Ovary (tissue), 9 donors: ENCODE measurements around the gene FARSA. TPM values are rescaled to one million over a fixed set of nuclear protein-coding genes. Genes with fewer than 3 reads are reported as not detected.

ENCODE experiments used
- DNase-seq, 5 donors: peaks; one replicate each; pipeline ENCODE4 v3.0.0-alpha.2; 2019 to 2020
- H3K27ac ChIP-seq, 2 donors: fragments of 200-600 bp; one replicate each; pipeline versions ENCODE4 v1.5.1 to v1.8.0; 2019 to 2022
- H3K27me3 ChIP-seq: fragments of 200-600 bp; one replicate; pipeline ENCODE4 v1.8.0; 2022
- H3K36me3 ChIP-seq: fragments of 200-600 bp; sonication (generic); one replicate; pipeline ENCODE4 v1.5.1; 2019
- H3K4me1 ChIP-seq: one replicate; pipeline ENCODE4 v1.8.1; 2013; ENCODE audit warnings: mild to moderate bottlenecking, moderate library complexity; ENCODE audit not compliant: insufficient read depth
- H3K4me3 ChIP-seq: fragments of 200-600 bp; sonication (generic); one replicate; pipeline ENCODE4 v1.5.1; 2017
- H3K9me3 ChIP-seq, 2 donors: fragments of 200-600 bp in 1 of 2; sonication (generic) in 1 of 2; one replicate each; pipeline versions ENCODE4 v1.5.1 to v1.8.1; 2013 to 2019; ENCODE audit warnings: mild to moderate bottlenecking in 1 of 2, moderate library complexity in 1 of 2
- EP300 ChIP-seq: sonication (generic); formaldehyde crosslinking; IDR thresholded peaks from one replicate; pipeline ENCODE4 v1.6.1; 2017; ENCODE audit warnings: antibody characterized with exemption
- POLR2A ChIP-seq: fragments of 450-650 bp; IDR thresholded peaks from one replicate; pipeline ENCODE4 v1.6.1; 2017; ENCODE audit warnings: antibody characterized with exemption, mild to moderate bottlenecking, moderate library complexity
- WGBS, 3 donors: extraction: QIAGEN DNeasy Blood & Tissue Kit in 1 of 3; methylation state at CpG; one replicate each; pipeline versions ENCODE4 v1.1.5 to v1.1.7; 2013 to 2017; 5-methylcytosine and 5-hydroxymethylcytosine counted together
- intact Hi-C, 4 donors: fragments of 100-400 bp; cut with DNase I; formaldehyde crosslinking; loops; one replicate each; pipeline versions ENCODE4 v1.11.0 to v1.15.1; 2022 to 2023
- polyA plus RNA-seq, 2 donors: library from polyadenylated mRNA; stranded (reverse); fragments of 200-250 nt in 1 of 2; fragments of 350-450 nt in 1 of 2; fragmentation: Illumina TruSeq in 1 of 2; extraction: RNeasy Lipid Tissue Mini Kit (QIAGEN cat#74804) in 1 of 2; gene quantifications; one replicate each; pipeline ENCODE4 v1.2.3, GENCODE V29; 2013 to 2014
- total RNA-seq, 7 donors: library from RNA; depleted of rRNA in 2 of 7; stranded (reverse); fragments of >200 nt in 2 of 7; fragmentation: NEBNext Ultra II Directional in 3 of 7; extraction: Animal tissue kit (Norgen Biotek cat#: 25700) in 3 of 7; gene quantifications; one replicate each; pipeline versions ENCODE4 v1.1.0 to v1.2.4, GENCODE V29; 2016 to 2023
- TF ChIP-seq, protein P1 (sequence below), 3 donors: fragments of 450-650 bp in 2 of 3; fragments of 200-600 bp in 1 of 3; IDR thresholded peaks; one replicate each; pipeline versions ENCODE4 v1.5.1 to v1.8.0; 2016 to 2022; ENCODE audit warnings: antibody characterized with exemption in 3 of 3, mild to moderate bottlenecking in 1 of 3
- donor health status: DM: no; HTN: no; CAD: no; lungs with moderate emphysema.
- donor health status: DM: no; HTN: no; CAD: no.
- donor health status: Bipolar disorder and iron deficiency.
- donor health status: DM: yes; HTN: yes; CAD: no.
- donor health status: DM: no; HTN: no; CAD: no.
- donor health status: DM: yes; HTN: yes; CAD: no.

FARSA gene
- total and polyA plus RNA-seq, 9 donors, result 8.0 to 50.2 (median 39.7) TPM

DNA sequence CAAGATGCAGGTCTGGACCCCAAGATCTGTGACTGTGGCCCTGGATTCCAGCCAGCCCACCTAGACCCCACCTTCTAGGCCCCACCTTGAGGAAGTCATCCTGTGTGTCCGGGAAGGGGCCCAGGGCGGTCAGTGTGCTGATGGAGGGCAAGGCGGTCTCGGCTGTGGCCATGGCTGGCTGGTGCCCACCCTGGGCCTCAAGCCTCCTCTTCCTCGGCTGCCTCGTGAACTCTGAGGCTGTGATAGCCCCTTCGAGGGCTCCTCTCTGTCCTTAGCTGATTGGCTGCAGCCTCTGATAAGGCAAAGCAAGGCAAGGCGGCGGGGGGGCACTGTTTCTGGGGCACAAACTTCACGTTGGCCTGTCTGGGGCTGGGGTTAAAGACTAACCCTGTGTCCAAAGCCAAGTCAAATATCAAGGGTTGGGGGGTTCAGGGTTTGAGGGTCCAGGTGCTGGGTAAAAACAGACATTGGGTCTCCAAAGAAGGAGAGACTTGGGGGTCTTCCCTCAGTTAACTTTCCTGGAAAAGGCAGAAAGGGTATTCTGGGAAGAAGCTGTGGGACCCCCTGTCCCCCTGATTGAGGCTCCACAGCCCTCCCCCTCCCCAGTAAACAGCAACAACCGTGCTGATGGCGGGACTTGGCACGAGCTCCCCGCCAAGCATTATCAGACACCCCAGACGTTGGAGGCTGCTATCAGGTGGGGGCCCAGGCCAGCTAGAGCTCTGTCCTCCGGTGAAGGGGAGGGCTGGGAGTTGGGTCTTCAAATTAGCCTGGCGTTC is 46.4 kb downstream of the FARSA start, which contains the start of gene KLF1:
KLF1 (minus strand) TSS at position 233 of the 779 bp plus-strand sequence; CDS start at position 172, 61 bp downstream.
- H3K27ac ChIP-seq, result no peak within 1 kb of the TSS
- TF ChIP-seq POLR2A (no peak), EP300 (no peak)
- TF ChIP-seq, protein P1, sequence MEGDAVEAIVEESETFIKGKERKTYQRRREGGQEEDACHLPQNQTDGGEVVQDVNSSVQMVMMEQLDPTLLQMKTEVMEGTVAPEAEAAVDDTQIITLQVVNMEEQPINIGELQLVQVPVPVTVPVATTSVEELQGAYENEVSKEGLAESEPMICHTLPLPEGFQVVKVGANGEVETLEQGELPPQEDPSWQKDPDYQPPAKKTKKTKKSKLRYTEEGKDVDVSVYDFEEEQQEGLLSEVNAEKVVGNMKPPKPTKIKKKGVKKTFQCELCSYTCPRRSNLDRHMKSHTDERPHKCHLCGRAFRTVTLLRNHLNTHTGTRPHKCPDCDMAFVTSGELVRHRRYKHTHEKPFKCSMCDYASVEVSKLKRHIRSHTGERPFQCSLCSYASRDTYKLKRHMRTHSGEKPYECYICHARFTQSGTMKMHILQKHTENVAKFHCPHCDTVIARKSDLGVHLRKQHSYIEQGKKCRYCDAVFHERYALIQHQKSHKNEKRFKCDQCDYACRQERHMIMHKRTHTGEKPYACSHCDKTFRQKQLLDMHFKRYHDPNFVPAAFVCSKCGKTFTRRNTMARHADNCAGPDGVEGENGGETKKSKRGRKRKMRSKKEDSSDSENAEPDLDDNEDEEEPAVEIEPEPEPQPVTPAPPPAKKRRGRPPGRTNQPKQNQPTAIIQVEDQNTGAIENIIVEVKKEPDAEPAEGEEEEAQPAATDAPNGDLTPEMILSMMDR (IDR thresholded peaks at IDR 0.05), result no peak
- no peak for DNase-seq
- H3K36me3 ChIP-seq, result no peaks in the 10 kb centered on the region
- no peaks in the 10 kb centered on the region for H3K9me3 ChIP-seq
- 51 to 67% (median 56%) methylated on average over 12 to 17 of the region's 17 CpGs for WGBS, 3 donors
- no peaks in the 10 kb centered on the region for H3K27me3 ChIP-seq
- H3K4me1 ChIP-seq, result peaks cover 5% of the 10 kb centered on the region
- intact Hi-C loops, result no loop called here
- H3K4me3 ChIP-seq, result no peak within 1 kb of the TSS

DNA sequence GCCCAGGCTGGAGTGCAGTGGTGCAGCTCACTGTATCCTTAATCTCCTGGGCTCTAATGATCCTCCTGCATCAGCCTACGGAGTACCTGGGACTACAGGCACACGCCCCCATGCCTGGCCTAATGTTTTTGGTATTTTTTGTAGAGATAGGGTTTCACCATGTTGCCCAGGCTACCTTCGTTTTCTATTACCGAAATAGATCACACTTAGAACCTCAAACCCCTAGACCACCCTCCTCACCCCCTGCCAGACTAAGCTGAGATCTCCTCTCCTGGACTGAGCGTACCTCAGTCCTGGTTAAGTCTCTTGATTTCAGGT is 46.9 kb downstream of the FARSA start:
- peaks cover 3% of the 10 kb centered on the region for H3K4me1 ChIP-seq
- intact Hi-C loops, result no loop called here
- no peak overlapping the region for H3K4me3 ChIP-seq
- TF ChIP-seq, protein P1 (IDR thresholded peaks at IDR 0.05), result no peak
- TF ChIP-seq EP300 (no peak), POLR2A (no peak)
- no peak for DNase-seq
- H3K27ac ChIP-seq, result no peak overlapping the region
- no peaks in the 10 kb centered on the region for H3K9me3 ChIP-seq
- H3K36me3 ChIP-seq, result no peaks in the 10 kb centered on the region
- no peaks in the 10 kb centered on the region for H3K27me3 ChIP-seq
- 69 to 73% (median 70%) methylated on average over 5 of the region's 5 CpGs for WGBS, 3 donors

DNA sequence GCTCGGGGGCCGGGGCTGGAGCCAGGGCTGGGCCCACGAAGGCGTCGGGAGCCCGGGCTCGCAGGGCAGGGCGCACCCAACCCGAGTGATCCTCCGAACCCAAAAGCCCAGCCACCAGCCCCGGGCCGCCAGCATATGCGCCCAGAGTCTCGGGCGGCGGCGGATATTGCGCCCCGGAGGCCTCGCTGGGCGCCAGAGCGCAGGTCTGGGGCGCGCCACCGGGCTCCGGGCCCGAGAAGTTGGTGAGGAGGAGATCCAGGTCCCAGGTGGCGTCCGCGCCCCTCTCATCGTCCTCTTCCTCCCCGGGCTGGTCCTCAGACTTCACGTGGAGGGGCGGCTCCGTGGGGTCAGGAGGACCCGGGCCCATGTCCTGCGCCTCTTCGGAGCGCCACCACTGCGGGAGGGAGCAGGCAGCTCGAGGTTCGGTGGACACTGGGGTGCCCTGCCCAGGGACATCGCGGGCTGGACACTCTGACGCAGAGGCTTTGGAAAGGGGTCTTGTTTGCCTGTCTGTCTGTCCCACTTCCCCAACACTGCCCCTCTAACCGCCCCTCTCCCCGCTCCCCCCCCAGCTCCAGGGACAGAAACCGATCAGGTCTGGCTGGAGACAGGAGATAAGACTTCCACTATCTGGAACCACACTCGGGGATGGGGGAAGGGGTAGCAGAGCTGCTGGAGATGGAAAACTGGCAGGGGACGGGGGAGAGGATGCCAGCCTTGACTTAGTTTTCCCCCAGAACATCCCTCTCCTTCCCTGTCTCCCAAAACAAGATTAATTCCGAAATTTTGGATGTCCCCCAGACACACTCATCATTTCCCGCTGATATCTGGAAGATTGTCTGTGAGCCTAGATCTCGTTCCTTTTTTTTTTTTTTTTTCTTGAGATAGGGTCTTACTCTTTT is 47.5 kb downstream of the FARSA start:
- no peak for TF ChIP-seq EP300
- TF ChIP-seq, protein P1 (IDR thresholded peaks at IDR 0.05), result no peak
- no peak for TF ChIP-seq POLR2A
- DNase-seq, result no peak
- no peak overlapping the region for H3K27ac ChIP-seq
- intact Hi-C loops, result no loop called here
- H3K27me3 ChIP-seq, result no peaks in the 10 kb centered on the region
- H3K36me3 ChIP-seq, result no peaks in the 10 kb centered on the region
- H3K9me3 ChIP-seq, result no peaks in the 10 kb centered on the region
- WGBS, 3 donors, result 4 to 7% (median 6%) methylated on average over 37 to 53 of the region's 53 CpGs
- H3K4me1 ChIP-seq, result peaks cover 2% of the 10 kb centered on the region
- no peak overlapping the region for H3K4me3 ChIP-seq

- intact Hi-C loops, result no loop called here
Observed at GRCh38 chr19:12884926-12885748, 48.4 kb downstream of the FARSA start.

More at GRCh38 chr19:12884926-12885748, 48.4 kb downstream of the FARSA start:
- peak in 2 of 5 donors; percentile 45 to 60 for DNase-seq
- Histone ChIP-seq H3K27ac (no peak overlapping the region), H3K4me3 (no peak overlapping the region), H3K36me3 (no peaks in the 10 kb centered on the region), H3K9me3 (no peaks in the 10 kb centered on the region), H3K4me1 (peaks cover 2% of the 10 kb centered on the region), H3K27me3 (no peaks in the 10 kb centered on the region)
- TF ChIP-seq EP300, result no peak
- no peak for TF ChIP-seq POLR2A
- TF ChIP-seq, protein P1 (IDR thresholded peaks at IDR 0.05), result no peak
- WGBS, 3 donors, result 3 to 7% (median 4%) methylated on average over 49 to 73 of the region's 73 CpGs
